HG02938 (cell line): ENCODE data around the gene LRRFIP2.
"Not testable (repeated sequence)": the region's sequence is repeated elsewhere in the genome, so short reads cannot be mapped to it uniquely, and the experiment has no call there.

Experiments used
- ATAC-seq: cut with Tn5 transposase; IDR thresholded peaks from one replicate; pipeline ENCODE4 v1.9.1; 2021; ENCODE audit warnings: mild to moderate bottlenecking, moderate library complexity; ENCODE audit not compliant: unreplicated experiment

Gene LRRFIP2

GRCh38 chr3:37174532-37175126 lies at the start of gene LRRFIP2:
Gene LRRFIP2, minus strand, starts transcription at chr3:37174582. Its CDS starts 25,599 bp downstream, at chr3:37148983.
- peak; percentile 33 for ATAC-seq

GRCh38 chr3:37223576-37223975 lies 49.2 kb upstream of the LRRFIP2 start:
- ATAC-seq = no peak

- ATAC-seq = no peak
These were observed 48.8 kb upstream of the LRRFIP2 start for GRCh38 chr3:37223141-37223558.

- ATAC-seq = not testable (repeated sequence)
These were observed 48.2 kb upstream of the LRRFIP2 start for GRCh38 chr3:37222542-37222941.

GRCh38 chr3:37221407-37221806 lies 47.0 kb upstream of the LRRFIP2 start:
- no peak for ATAC-seq

- ATAC-seq = no peak
These were observed 44.9 kb upstream of the LRRFIP2 start for GRCh38 chr3:37219266-37219665.

- no peak for ATAC-seq
These were observed 43.8 kb upstream of the LRRFIP2 start for GRCh38 chr3:37218206-37218605.

- no peak for ATAC-seq
These were observed 42.9 kb upstream of the LRRFIP2 start for GRCh38 chr3:37217098-37217849.

GRCh38 chr3:37216597-37217097 lies 42.3 kb upstream of the LRRFIP2 start:
- no peak for ATAC-seq

GRCh38 chr3:37214076-37214475 lies 39.7 kb upstream of the LRRFIP2 start:
- ATAC-seq = no peak

- no peak for ATAC-seq
These were observed 35.8 kb upstream of the LRRFIP2 start for GRCh38 chr3:37210230-37210629.

- not testable (repeated sequence) for ATAC-seq
These were observed 34.2 kb upstream of the LRRFIP2 start for GRCh38 chr3:37208576-37208975.

GRCh38 chr3:37208008-37208407 lies 33.6 kb upstream of the LRRFIP2 start:
- ATAC-seq = not testable (repeated sequence)

- not testable (repeated sequence) for ATAC-seq
These were observed 31.7 kb upstream of the LRRFIP2 start for GRCh38 chr3:37206041-37206440.

- ATAC-seq = no peak
These were observed 29.9 kb upstream of the LRRFIP2 start for GRCh38 chr3:37204314-37204713.

- no peak for ATAC-seq
These were observed 27.7 kb upstream of the LRRFIP2 start for GRCh38 chr3:37202035-37202434.

- ATAC-seq = no peak
These were observed 25.8 kb upstream of the LRRFIP2 start for GRCh38 chr3:37200141-37200540.

GRCh38 chr3:37198996-37199395 lies 24.6 kb upstream of the LRRFIP2 start:
- no peak for ATAC-seq

- ATAC-seq = no peak
These were observed 24.2 kb upstream of the LRRFIP2 start for GRCh38 chr3:37198547-37198946.

GRCh38 chr3:37197810-37198371 lies 23.5 kb upstream of the LRRFIP2 start:
- no peak for ATAC-seq

GRCh38 chr3:37194533-37194932 lies 20.2 kb upstream of the LRRFIP2 start:
- no peak for ATAC-seq

GRCh38 chr3:37190667-37191066 lies 16.3 kb upstream of the LRRFIP2 start:
- no peak for ATAC-seq
